Panc1 (cell line): ENCODE data around the gene AATF. TPM values are rescaled to one million over a fixed set of nuclear protein-coding genes. Genes with fewer than 3 reads are reported as not detected.

ENCODE experiments used
- ATAC-seq: fragments of 200-7000 bp; cut with Tn5 transposase; 2 replicates; pipeline ENCODE4 v1.9.1; 2020; ENCODE audit warnings: mild to moderate bottlenecking, moderate library complexity
- BruUV-seq: library from RNA; stranded (reverse); fragments of 400-500 nt; replicated peaks from 2 replicates; lab custom pipeline; 2021; lab: Mats Ljungman, UMichigan
- CTCF ChIA-PET: fragments of 300-600 bp; sonication (Branson Sonifier 250); formaldehyde crosslinking; loops from one replicate; lab custom pipeline; 2022; ENCODE audit warnings: antibody characterized with exemption; lab: Charles Lee
- POLR2A ChIA-PET: fragments of 300-600 bp; sonication (Branson Sonifier 250); formaldehyde crosslinking; loops from one replicate; lab custom pipeline; 2022; ENCODE audit warnings: antibody characterized with exemption; lab: Charles Lee
- DNase-seq: peaks from one replicate; pipeline ENCODE4 v3.0.0-alpha.2; 2010; ENCODE audit warnings: low read depth, low spot score
- H3K27ac ChIP-seq: 2 replicates; pipeline ENCODE4 v1.5.1; 2011; ENCODE audit warnings: mild to moderate bottlenecking, low read length, inconsistent platforms
- H3K27me3 ChIP-seq: fragments of 200-500 bp; sonication (Bioruptor generic); 2 replicates; pipeline ENCODE4 v1.6.0; 2014; ENCODE audit warnings: low read length, inconsistent platforms; ENCODE audit not compliant: control insufficient read depth, insufficient read depth
- H3K36me3 ChIP-seq: fragments of 200-500 bp; sonication (Bioruptor generic); 2 replicates; pipeline ENCODE4 v1.5.1; 2014; ENCODE audit warnings: inconsistent platforms, mild to moderate bottlenecking, low read length, moderate library complexity; ENCODE audit not compliant: control insufficient read depth, insufficient read depth
- H3K4me1 ChIP-seq: 2 replicates; pipeline ENCODE4 v1.5.1; 2011; ENCODE audit warnings: inconsistent platforms, mild to moderate bottlenecking, low read length, moderate library complexity; ENCODE audit not compliant: control insufficient read depth, insufficient read depth
- H3K4me3 ChIP-seq, 2 experiments: 2 replicates each; pipeline ENCODE4 v1.5.1; 2011 to 2012; ENCODE audit warnings: low read depth in 2 of 2, low read length in 2 of 2, mild to moderate bottlenecking in 2 of 2, inconsistent platforms in 1 of 2, moderate library complexity in 1 of 2
- H3K9me3 ChIP-seq: fragments of 200-500 bp; sonication (Bioruptor generic); 2 replicates; pipeline ENCODE4 v1.5.1; 2014; ENCODE audit warnings: low read depth, mild to moderate bottlenecking, inconsistent platforms, low read length, moderate library complexity; ENCODE audit not compliant: control insufficient read depth, insufficient read depth
- SIN3A ChIP-seq: IDR thresholded peaks from 2 replicates; pipeline ENCODE4 v1.6.1; 2012; ENCODE audit warnings: low read depth, mild to moderate bottlenecking, low read length, moderate library complexity, borderline replicate concordance; ENCODE audit not compliant: insufficient read depth
- TCF7L2 ChIP-seq: IDR thresholded peaks from 2 replicates; pipeline ENCODE4 v1.6.1; 2011; ENCODE audit warnings: mild to moderate bottlenecking, low read depth, low read length, inconsistent platforms
- in situ Hi-C: cut with HindIII; loops from 2 replicates; pipeline ENCODE4 v1.10.0; 2016; ENCODE audit warnings: low sequenced_read_pairs, low pct_unique_long_range_greater_than_20kb
- intact Hi-C: fragments of 100-400 bp; cut with micrococcal nuclease; formaldehyde crosslinking; loops from one replicate; pipeline ENCODE4 v1.10.0; 2022; ENCODE audit not compliant: unreplicated experiment
- total RNA-seq: library from RNA; stranded (reverse); gene quantifications from one replicate; pipeline ENCODE4 v1.2.1, GENCODE V29; 2021; ENCODE audit not compliant: unreplicated experiment
- TF ChIP-seq, protein P1 (sequence below), 2 experiments: IDR thresholded peaks; 2 replicates each; pipeline ENCODE4 v1.6.1; 2011 to 2012; ENCODE audit warnings: low read depth in 2 of 2, control low read depth in 1 of 2, low read length in 1 of 2, mild to moderate bottlenecking in 1 of 2, moderate library complexity in 1 of 2; ENCODE audit not compliant: insufficient read depth in 1 of 2
- TF ChIP-seq, protein P2 (sequence below): fragments of 450-650 bp; IDR thresholded peaks from 2 replicates; pipeline ENCODE4 v1.5.1; 2017; ENCODE audit warnings: mild to moderate bottlenecking

Gene AATF
- total RNA-seq, 1 experiment from 2014 or later = 58.1 TPM

DNA sequence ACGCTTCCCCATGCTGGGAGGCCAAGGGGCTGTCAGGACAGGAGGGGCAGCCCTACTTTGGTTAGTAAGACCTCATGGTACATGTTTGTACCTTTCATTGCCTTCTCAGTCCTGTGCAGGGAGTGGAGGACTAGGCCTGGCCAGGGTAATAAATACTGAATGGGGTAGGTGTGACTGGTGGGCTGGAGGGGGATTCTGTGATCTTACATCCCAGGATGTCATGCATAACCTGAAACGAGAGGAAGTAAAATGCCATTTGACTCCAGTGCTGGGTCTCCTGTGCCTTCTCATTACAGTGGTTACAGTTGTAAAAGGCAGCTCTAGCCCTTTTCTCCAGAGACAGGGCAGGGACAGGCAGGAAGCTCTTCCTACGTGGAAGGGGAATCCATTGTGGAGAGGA, 138.2 kb downstream of the AATF start:
- H3K4me1 ChIP-seq = no peaks in the 10 kb centered on the region
- intact Hi-C loops = no loop called here

DNA sequence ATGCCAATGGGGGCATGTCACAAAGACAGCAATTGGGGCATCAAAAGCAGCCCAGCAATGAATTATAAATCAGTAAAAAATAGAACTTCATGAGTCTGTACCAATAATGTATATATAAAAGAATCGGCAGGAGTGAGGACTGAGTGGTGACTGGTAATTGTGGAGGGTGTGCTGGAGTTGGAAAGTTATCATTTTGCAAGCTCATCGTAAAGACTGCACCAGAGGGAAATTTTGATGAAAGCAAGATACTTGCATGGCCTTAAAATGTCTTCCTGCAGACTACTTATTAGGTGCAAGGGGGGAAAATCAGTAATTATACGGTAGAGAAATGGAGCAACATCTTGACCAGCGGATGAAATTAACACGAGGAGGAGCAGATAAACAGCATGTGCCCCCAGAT, 138.9 kb downstream of the AATF start:
- Histone ChIP-seq H3K27ac (no peak overlapping the region), H3K36me3 (peaks cover 7% of the 10 kb centered on the region), H3K4me3 (no peak overlapping the region), H3K9me3 (no peaks in the 10 kb centered on the region), H3K4me1 (no peaks in the 10 kb centered on the region), H3K27me3 (no peaks in the 10 kb centered on the region)
- ATAC-seq (no peak), DNase-seq (no peak)
- in situ Hi-C loops = no loop called here
- ChIA-PET CTCF (no interaction called here), POLR2A (no interaction called here)
- no peak for TF ChIP-seq TCF7L2
- no TSS peak for BruUV-seq
- intact Hi-C loops = no loop called here

More for the DNA sequence above, 138.2 kb downstream of the AATF start:
- BruUV-seq = no TSS peak
- POLR2A ChIA-PET = no interaction called here
- DNase-seq = no peak
- Histone ChIP-seq H3K27ac (no peak overlapping the region), H3K27me3 (no peaks in the 10 kb centered on the region), H3K36me3 (peaks cover 7% of the 10 kb centered on the region), H3K4me3 (no peak overlapping the region), H3K9me3 (no peaks in the 10 kb centered on the region)
- TF ChIP-seq, protein P1, sequence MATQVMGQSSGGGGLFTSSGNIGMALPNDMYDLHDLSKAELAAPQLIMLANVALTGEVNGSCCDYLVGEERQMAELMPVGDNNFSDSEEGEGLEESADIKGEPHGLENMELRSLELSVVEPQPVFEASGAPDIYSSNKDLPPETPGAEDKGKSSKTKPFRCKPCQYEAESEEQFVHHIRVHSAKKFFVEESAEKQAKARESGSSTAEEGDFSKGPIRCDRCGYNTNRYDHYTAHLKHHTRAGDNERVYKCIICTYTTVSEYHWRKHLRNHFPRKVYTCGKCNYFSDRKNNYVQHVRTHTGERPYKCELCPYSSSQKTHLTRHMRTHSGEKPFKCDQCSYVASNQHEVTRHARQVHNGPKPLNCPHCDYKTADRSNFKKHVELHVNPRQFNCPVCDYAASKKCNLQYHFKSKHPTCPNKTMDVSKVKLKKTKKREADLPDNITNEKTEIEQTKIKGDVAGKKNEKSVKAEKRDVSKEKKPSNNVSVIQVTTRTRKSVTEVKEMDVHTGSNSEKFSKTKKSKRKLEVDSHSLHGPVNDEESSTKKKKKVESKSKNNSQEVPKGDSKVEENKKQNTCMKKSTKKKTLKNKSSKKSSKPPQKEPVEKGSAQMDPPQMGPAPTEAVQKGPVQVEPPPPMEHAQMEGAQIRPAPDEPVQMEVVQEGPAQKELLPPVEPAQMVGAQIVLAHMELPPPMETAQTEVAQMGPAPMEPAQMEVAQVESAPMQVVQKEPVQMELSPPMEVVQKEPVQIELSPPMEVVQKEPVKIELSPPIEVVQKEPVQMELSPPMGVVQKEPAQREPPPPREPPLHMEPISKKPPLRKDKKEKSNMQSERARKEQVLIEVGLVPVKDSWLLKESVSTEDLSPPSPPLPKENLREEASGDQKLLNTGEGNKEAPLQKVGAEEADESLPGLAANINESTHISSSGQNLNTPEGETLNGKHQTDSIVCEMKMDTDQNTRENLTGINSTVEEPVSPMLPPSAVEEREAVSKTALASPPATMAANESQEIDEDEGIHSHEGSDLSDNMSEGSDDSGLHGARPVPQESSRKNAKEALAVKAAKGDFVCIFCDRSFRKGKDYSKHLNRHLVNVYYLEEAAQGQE (IDR thresholded peaks at IDR 0.05; ENCODE audit: insufficient read depth in 1 of 2, low read depth in 2 of 2, low read length in 1 of 2) = no peak
- in situ Hi-C loops = no loop called here
- no peak for ATAC-seq
- CTCF ChIA-PET = no interaction called here

DNA sequence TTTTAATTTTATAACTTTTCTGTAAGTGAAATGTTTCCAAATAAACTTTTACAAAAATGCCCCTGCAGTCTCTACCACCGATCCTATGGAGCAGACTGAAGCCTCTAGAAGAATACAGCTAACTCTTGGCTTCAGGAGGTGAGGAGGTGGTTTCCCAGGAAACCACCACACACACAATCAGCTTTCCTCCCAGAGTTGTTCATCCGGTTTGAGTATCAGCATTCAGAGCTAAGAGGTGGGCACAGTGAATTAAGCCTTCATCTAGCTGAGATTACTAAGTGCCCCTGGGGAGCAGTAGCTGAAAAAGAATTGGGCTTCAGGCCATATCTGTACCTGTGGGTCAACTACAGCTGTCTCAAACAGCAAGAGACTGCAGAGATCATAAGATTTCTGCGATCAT, 139.7 kb downstream of the AATF start:
- H3K27ac ChIP-seq = no peak overlapping the region
- no peak for ATAC-seq
- CTCF ChIA-PET = no interaction called here
- H3K4me3 ChIP-seq = no peak overlapping the region
- TF ChIP-seq, protein P2, sequence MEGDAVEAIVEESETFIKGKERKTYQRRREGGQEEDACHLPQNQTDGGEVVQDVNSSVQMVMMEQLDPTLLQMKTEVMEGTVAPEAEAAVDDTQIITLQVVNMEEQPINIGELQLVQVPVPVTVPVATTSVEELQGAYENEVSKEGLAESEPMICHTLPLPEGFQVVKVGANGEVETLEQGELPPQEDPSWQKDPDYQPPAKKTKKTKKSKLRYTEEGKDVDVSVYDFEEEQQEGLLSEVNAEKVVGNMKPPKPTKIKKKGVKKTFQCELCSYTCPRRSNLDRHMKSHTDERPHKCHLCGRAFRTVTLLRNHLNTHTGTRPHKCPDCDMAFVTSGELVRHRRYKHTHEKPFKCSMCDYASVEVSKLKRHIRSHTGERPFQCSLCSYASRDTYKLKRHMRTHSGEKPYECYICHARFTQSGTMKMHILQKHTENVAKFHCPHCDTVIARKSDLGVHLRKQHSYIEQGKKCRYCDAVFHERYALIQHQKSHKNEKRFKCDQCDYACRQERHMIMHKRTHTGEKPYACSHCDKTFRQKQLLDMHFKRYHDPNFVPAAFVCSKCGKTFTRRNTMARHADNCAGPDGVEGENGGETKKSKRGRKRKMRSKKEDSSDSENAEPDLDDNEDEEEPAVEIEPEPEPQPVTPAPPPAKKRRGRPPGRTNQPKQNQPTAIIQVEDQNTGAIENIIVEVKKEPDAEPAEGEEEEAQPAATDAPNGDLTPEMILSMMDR = no peak
- TF ChIP-seq SIN3A = no peak
- TF ChIP-seq, protein P1 (IDR thresholded peaks at IDR 0.05; ENCODE audit: insufficient read depth in 1 of 2, low read depth in 2 of 2, low read length in 1 of 2) = no peak
- no TSS peak for BruUV-seq
- intact Hi-C loops (no loop called here), in situ Hi-C loops (no loop called here)
- no peaks in the 10 kb centered on the region for H3K4me1 ChIP-seq
- POLR2A ChIA-PET = no interaction called here
- H3K36me3 ChIP-seq = peaks cover 7% of the 10 kb centered on the region
- DNase-seq = no peak
- no peaks in the 10 kb centered on the region for H3K9me3 ChIP-seq
- no peaks in the 10 kb centered on the region for H3K27me3 ChIP-seq
